IPS-20b (cell line): ENCODE measurements around the gene SCYGR5.

ENCODE experiments used
- H3K27ac ChIP-seq: one replicate; pipeline ENCODE4 v1.5.1; 2013; ENCODE audit warnings: low read length
- H3K27me3 ChIP-seq: 2 replicates; pipeline ENCODE4 v1.6.1; 2013; ENCODE audit warnings: mild to moderate bottlenecking, low read length, inconsistent platforms; ENCODE audit not compliant: insufficient read depth
- H3K36me3 ChIP-seq: 2 replicates; pipeline ENCODE4 v1.6.1; 2013; ENCODE audit warnings: low read depth, mild to moderate bottlenecking, inconsistent platforms, low read length, moderate library complexity; ENCODE audit not compliant: insufficient read depth
- H3K4me1 ChIP-seq: 2 replicates; pipeline ENCODE4 v1.6.1; 2013; ENCODE audit warnings: mild to moderate bottlenecking, control low read depth, inconsistent platforms, low read length, moderate library complexity; ENCODE audit not compliant: insufficient read depth
- H3K4me3 ChIP-seq: 2 replicates; pipeline ENCODE4 v1.5.1; 2013; ENCODE audit warnings: mild to moderate bottlenecking, low read length, inconsistent platforms
- H3K9ac ChIP-seq: 2 replicates; pipeline ENCODE4 v1.6.1; 2013; ENCODE audit warnings: low read depth, mild to moderate bottlenecking, inconsistent platforms, low read length, moderate library complexity
- H3K9me3 ChIP-seq: 2 replicates; pipeline ENCODE4 v1.6.1; 2013; ENCODE audit warnings: mild to moderate bottlenecking, low read depth, low read length, inconsistent platforms; ENCODE audit not compliant: insufficient read depth

SCYGR5 gene

DNA sequence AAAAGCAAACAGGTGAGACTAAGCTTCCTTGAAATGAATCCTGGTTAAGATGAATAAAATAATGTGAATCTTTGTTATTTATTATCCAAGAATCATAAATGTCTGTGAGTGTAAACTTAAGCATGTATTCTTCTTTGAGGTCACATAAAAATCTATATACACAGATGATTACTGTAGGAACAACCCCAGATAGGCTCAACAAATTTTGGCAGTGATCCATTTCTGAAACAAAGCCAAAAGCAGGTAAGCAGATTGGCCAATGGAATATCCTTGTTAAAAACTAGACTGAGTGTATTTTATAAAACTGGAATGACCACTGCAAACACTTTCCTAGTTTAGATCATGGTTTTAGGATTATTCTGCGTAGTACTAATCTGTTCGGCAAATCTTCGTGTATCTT is 11.3 kb downstream of the SCYGR5 start:
- H3K9ac ChIP-seq, result no peak overlapping the region
- no peaks in the 10 kb centered on the region for H3K27me3 ChIP-seq
- no peaks in the 10 kb centered on the region for H3K36me3 ChIP-seq
- H3K9me3 ChIP-seq, result no peaks in the 10 kb centered on the region
- H3K4me1 ChIP-seq, result no peaks in the 10 kb centered on the region
- H3K4me3 ChIP-seq, result no peak overlapping the region
- H3K27ac ChIP-seq, result no peak overlapping the region

DNA sequence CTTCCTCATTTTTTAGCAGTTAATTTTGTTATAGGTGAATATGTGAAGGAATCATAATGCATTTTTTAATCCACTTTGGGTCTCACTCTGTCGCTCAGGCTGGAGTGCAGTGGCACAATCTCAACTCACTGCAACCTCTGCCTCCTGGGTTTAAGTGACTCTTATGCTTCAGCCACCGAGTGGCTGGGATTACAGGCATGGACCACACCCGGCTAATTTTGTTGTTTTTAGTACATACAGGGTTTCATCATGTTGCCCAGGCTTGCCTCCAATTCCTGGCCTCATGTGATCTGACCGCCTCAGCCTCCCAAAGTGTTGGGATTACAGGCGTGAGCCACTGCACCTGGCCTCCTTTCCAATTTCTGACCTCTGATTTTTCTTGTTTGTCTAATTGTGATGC is 17.7 kb downstream of the SCYGR5 start:
- H3K9ac ChIP-seq, result no peak overlapping the region
- no peaks in the 10 kb centered on the region for H3K36me3 ChIP-seq
- H3K4me3 ChIP-seq, result no peak overlapping the region
- no peaks in the 10 kb centered on the region for H3K9me3 ChIP-seq
- H3K27me3 ChIP-seq, result no peaks in the 10 kb centered on the region
- no peaks in the 10 kb centered on the region for H3K4me1 ChIP-seq
- H3K27ac ChIP-seq, result no peak overlapping the region

DNA sequence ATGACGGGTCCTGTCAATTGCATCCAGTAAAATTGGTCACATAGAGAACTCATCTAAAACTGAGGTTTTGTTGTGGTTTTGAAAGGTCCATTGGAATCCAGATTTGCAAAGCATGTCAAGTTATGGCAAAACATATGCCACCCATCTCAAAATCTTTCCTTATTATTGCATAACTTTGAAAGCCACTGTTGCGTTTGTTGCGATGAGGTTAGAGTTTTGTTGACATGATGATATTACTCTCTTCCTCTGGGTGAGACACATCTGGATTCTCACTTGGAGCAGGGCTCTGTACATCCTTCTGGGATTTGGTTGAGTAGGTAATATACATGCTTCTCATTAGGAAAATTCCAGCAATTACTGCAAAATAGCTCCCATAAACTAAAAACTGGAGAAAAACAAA is 20.6 kb downstream of the SCYGR5 start:
- H3K9ac ChIP-seq, result no peak overlapping the region
- H3K36me3 ChIP-seq, result no peaks in the 10 kb centered on the region
- H3K27ac ChIP-seq, result no peak overlapping the region
- H3K27me3 ChIP-seq, result no peaks in the 10 kb centered on the region
- no peaks in the 10 kb centered on the region for H3K4me1 ChIP-seq
- H3K9me3 ChIP-seq, result no peaks in the 10 kb centered on the region
- H3K4me3 ChIP-seq, result no peak overlapping the region

DNA sequence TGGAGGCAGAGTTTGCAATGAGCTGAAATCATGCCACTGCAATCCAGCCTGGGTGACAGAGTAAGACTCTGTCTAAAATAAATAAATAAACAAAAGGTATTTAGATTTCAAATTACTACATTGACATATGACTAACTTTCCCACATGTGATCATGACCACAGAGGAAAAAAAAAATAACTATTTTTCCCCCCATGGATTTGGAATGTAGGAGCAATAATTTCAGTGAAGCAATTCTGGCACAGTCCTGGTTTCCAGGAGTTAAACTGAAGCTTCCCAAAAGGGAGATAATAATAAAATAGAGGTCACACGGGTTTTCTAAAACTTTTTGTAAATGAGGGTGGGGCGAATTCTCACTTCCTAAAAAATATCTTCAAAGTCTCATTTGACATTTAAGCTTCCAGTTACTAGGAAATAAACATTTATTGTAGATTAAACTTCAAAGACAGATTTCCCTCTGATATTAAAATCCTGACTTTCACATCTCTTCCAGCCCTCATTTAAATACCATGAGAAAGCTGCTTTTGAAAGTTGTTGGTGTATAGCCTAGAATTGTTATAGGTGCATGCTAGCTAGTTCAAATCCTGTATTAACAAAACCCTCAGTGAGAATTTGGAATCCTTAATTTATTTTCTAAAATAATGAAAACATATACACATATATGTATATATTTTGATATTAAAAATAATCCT is 30.5 kb downstream of the SCYGR5 start:
- Histone ChIP-seq H3K36me3 (no peaks in the 10 kb centered on the region), H3K4me1 (no peaks in the 10 kb centered on the region), H3K27me3 (no peaks in the 10 kb centered on the region), H3K9ac (no peak overlapping the region), H3K4me3 (no peak overlapping the region), H3K9me3 (peaks cover 3% of the 10 kb centered on the region; the same call in 1 of the 2 replicates), H3K27ac (no peak overlapping the region)

DNA sequence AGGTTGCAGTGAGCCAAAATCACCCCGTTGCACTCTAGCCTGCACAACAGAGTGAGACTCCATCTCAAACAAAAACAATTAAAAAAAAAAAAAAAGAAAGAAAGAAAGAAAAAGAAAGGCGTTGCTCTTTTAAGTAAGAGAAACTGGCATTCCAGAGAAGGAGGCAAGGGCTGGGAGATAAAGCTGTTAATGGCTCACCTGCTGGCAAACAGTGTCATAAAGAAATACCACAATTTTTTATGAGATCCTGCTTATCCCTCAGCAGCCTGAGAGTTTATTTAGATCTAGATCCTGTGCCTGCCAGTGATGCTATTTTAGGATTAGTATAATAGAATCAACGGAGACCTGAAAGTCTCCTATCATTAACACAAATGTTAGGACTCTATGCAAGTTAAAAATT is 35.0 kb downstream of the SCYGR5 start:
- no peaks in the 10 kb centered on the region for H3K27me3 ChIP-seq
- H3K27ac ChIP-seq, result no peak overlapping the region
- H3K36me3 ChIP-seq, result no peaks in the 10 kb centered on the region
- H3K9ac ChIP-seq, result no peak overlapping the region
- no peak overlapping the region for H3K4me3 ChIP-seq
- H3K4me1 ChIP-seq, result peaks cover 4% of the 10 kb centered on the region; the same call in 1 of the 2 replicates
- H3K9me3 ChIP-seq, result peaks cover 5% of the 10 kb centered on the region; the same call in 1 of the 2 replicates

DNA sequence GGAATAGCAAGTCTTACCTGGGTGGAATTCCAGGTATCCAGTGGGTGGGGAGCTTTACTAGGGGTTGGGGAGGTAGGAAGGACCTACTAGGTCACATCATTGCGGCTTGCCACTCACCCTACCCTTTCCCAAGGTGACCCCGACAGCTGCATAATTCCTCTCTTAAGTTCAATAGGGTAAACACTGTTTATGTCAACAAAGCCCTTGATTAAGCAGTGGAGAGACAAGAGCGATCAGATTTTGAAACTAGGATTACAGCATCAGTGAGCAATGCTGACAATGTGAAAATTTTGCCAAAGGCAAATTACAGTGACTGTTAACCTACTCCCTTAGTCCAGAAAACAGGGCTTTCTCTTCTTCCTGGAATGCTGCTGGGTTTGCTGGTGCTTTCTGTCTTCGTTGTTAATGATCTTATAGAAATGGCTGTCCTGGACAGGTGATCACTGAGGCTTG is 36.7 kb downstream of the SCYGR5 start:
- Histone ChIP-seq H3K36me3 (no peaks in the 10 kb centered on the region), H3K27ac (no peak overlapping the region), H3K4me1 (peaks cover 4% of the 10 kb centered on the region; the same call in 1 of the 2 replicates), H3K27me3 (no peaks in the 10 kb centered on the region), H3K9ac (no peak overlapping the region), H3K9me3 (peaks cover 5% of the 10 kb centered on the region; the same call in 1 of the 2 replicates), H3K4me3 (no peak overlapping the region)

DNA sequence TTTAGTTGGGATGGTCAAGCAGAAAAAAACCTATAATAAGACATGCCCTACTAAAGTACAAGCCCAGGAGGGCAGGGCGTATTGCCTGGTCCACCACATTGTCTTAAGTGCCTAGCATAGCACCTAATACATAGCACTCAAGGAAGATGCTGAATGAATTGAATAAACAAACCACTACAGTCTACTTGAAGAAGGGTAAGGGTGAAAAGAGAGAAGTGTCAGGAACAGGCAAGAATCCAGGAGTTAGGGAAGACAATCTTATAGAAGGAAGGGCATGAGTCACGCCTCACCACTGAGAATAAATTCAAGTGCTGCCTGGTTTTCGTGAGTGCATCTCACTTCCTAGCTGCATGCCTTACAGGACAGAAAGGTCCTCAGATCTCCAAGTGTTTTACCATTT is 37.4 kb downstream of the SCYGR5 start:
- Histone ChIP-seq H3K4me1 (peaks cover 4% of the 10 kb centered on the region; the same call in 1 of the 2 replicates), H3K27ac (no peak overlapping the region), H3K9me3 (peaks cover 5% of the 10 kb centered on the region; the same call in 1 of the 2 replicates)

DNA sequence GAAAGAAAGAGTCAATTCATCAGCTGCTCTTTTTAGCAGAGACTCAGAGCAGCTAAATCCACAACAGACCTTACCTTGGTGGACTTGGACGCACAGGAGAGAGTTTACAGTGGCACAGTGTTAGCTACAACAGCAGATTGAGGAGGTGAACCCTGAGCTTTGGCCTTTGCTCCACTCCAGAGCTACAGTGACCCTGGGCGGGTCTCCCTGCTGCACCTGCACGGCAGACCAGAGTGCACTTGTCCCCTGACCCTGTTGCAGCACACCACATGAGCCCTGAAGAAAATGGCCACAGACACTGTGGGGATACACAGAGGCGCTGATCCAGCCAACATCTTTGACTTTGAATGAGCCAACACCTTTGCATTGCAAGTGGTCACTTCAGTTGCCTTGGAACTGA is 40.3 kb downstream of the SCYGR5 start:
- Histone ChIP-seq H3K9ac (no peak overlapping the region), H3K9me3 (peaks cover 4% of the 10 kb centered on the region; the same call in 1 of the 2 replicates), H3K27ac (no peak overlapping the region), H3K36me3 (no peaks in the 10 kb centered on the region), H3K4me3 (no peak overlapping the region), H3K27me3 (no peaks in the 10 kb centered on the region), H3K4me1 (peaks cover 4% of the 10 kb centered on the region; the same call in 1 of the 2 replicates)

More for the DNA sequence above, 37.4 kb downstream of the SCYGR5 start:
- Histone ChIP-seq H3K36me3 (no peaks in the 10 kb centered on the region), H3K9ac (no peak overlapping the region), H3K4me3 (no peak overlapping the region), H3K27me3 (no peaks in the 10 kb centered on the region)

DNA sequence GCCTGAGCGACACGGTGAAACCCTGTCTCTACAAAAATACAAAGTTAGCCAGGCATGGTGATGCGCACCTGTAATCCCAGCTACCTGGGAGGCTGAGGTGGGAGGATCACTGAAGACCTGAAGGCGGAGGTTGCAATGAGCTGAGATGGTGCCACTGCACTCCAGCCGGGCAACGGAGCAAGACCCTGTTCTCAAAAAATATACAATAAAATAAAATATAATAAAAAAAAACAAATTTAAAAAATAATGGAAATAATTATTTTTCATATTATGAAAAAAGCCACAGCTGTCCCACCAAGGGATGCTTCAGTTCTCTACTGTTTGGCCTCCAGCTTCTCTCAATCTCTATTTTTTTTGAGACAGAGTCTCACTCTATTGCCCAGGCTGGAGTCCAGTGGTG is 40.8 kb downstream of the SCYGR5 start:
- H3K27ac ChIP-seq, result no peak overlapping the region

DNA sequence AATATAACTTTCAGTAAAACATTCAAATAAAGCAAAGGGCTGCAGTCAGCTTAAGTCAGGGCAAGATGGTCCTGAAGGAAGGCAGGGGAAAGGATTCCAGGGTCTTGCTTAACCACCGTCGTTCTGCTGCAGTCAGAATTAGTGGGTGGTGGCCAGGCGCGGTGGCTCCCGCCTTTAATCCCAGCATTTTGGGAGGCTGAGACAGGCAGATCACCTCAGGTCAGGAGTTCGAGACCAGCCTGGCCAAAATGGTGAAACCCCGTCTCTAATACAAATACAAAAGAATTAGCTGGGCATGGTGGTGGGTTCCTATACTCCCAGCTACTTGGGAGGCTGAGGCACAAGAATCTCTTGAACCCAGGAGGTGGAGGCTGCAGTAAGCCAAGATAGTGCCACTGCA is 44.4 kb downstream of the SCYGR5 start:
- Histone ChIP-seq H3K9me3 (no peaks in the 10 kb centered on the region), H3K4me3 (no peak overlapping the region), H3K27me3 (no peaks in the 10 kb centered on the region), H3K4me1 (peaks cover 1% of the 10 kb centered on the region; the same call in 1 of the 2 replicates), H3K36me3 (no peaks in the 10 kb centered on the region), H3K27ac (no peak overlapping the region), H3K9ac (no peak overlapping the region)

More for the DNA sequence above, 40.8 kb downstream of the SCYGR5 start:
- H3K36me3 ChIP-seq, result no peaks in the 10 kb centered on the region
- H3K4me3 ChIP-seq, result no peak overlapping the region
- no peaks in the 10 kb centered on the region for H3K27me3 ChIP-seq
- H3K4me1 ChIP-seq, result peaks cover 4% of the 10 kb centered on the region; the same call in 1 of the 2 replicates
- no peak overlapping the region for H3K9ac ChIP-seq
- H3K9me3 ChIP-seq, result no peaks in the 10 kb centered on the region

DNA sequence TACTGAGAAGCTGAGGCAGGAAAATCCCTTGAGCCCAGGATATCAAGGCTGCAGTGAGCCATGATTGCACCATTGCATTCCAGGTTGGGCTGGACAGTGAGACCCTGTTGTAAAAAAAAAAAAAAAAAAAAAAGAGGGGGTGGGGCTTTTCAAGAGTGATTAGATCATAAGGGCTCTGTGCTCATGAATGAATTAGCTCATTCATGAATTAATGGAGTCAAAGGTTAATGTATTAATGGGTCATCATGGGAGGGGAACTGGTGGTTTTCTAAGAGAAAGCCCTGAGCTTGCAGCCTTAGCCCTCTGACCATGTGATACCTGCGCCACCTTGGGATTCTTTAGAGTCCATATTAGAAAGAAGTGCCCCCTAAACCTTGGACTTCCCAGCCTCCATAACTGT is 46.7 kb downstream of the SCYGR5 start:
- H3K4me1 ChIP-seq, result peaks cover 15% of the 10 kb centered on the region; the same call in 1 of the 2 replicates
- H3K27ac ChIP-seq, result no peak overlapping the region
- H3K9me3 ChIP-seq, result no peaks in the 10 kb centered on the region
- H3K9ac ChIP-seq, result no peak overlapping the region
- no peak overlapping the region for H3K4me3 ChIP-seq
- H3K36me3 ChIP-seq, result no peaks in the 10 kb centered on the region
- H3K27me3 ChIP-seq, result peaks cover 16% of the 10 kb centered on the region

DNA sequence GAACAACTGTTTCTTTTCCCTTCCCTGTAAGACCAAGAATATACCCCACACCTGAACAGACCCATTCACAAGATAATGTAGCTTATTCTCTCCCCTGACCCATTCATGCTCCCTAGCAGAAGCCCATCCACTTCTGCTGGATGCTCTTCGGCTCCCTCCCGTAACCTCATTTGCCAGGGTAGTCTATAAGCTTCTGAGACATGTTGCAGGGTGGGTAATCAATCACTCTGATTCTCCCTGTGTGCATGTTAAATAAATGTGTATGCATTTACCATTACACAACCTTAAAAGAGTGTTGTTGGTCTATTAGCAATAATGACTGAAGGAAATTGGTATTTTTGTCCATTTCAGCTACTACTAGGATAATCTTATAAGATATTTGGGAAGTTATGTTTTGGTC is 49.9 kb downstream of the SCYGR5 start:
- H3K36me3 ChIP-seq, result no peaks in the 10 kb centered on the region
- H3K9ac ChIP-seq, result no peak overlapping the region
- H3K4me1 ChIP-seq, result peaks cover 16% of the 10 kb centered on the region; the same call in 1 of the 2 replicates
- no peak overlapping the region for H3K4me3 ChIP-seq
- H3K27ac ChIP-seq, result no peak overlapping the region
- H3K9me3 ChIP-seq, result no peaks in the 10 kb centered on the region
- peaks cover 16% of the 10 kb centered on the region for H3K27me3 ChIP-seq
